K562 (cell line): Measurements from ENCODE around the gene ZNF575. TPM values are rescaled to one million over a fixed set of nuclear protein-coding genes. Genes with fewer than 3 reads are reported as not detected.
A peak's percentile ranks its signal among the peaks of the same experiment; 100 is the strongest.

ENCODE experiments used
- ATAC-seq: fragments of 200-7000 bp; cut with Tn5 transposase; 3 replicates; pipeline ENCODE4 v1.9.1; 2020; ENCODE audit warnings: moderate library complexity
- BruUV-seq: library from RNA; stranded (reverse); fragments of 400-500 nt; replicated peaks from 2 replicates; lab custom pipeline; 2021; lab: Mats Ljungman, UMichigan
- CTCF ChIA-PET: fragments of 300-600 bp; formaldehyde crosslinking; extraction: SDS; loops from one replicate; lab custom pipeline; 2021; ENCODE audit warnings: low intra/inter-chr PET ratio; lab: Yijun Ruan, JAX
- POLR2A ChIA-PET: fragments of 300-600, 350-650 bp; sonication (Branson Sonifier 250); formaldehyde crosslinking; extraction: SDS; loops from one replicate; lab custom pipeline; 2021; ENCODE audit warnings: antibody characterized with exemption, inconsistent platforms; lab: Yijun Ruan, JAX
- DNase-seq, 4 experiments: peaks; one replicate each; pipeline versions ENCODE4 v3.0.0 to v3.0.0-alpha.2; 2011 to 2018; ENCODE audit warnings: low spot score in 3 of 4, mixed read lengths in 3 of 4; ENCODE audit errors: extremely low read depth in 1 of 4
- FAIRE-seq: peaks from 2 replicates; lab custom pipeline; 2011; peaks lifted over from hg19 to GRCh38; lab: Jason Lieb, UNC
- H2AFZ ChIP-seq: 2 replicates; pipeline ENCODE4 v1.6.0; 2011; ENCODE audit warnings: low read depth, low read length, control low read depth, inconsistent platforms
- H3K27ac ChIP-seq: fragments of 200-600 bp; 3 replicates; pipeline ENCODE4 v1.8.0; 2011; ENCODE audit warnings: low read depth, mild to moderate bottlenecking, control low read depth, inconsistent platforms, low read length, moderate library complexity, mixed read lengths; ENCODE audit errors: extremely low read depth
- H3K27me3 ChIP-seq, 2 experiments: fragments of 300-600 bp in 1 of 2; 2 replicates in 1 of 2; 3 replicates in 1 of 2; pipeline versions ENCODE4 v1.6.0 to v1.8.0; 2011; ENCODE audit warnings: inconsistent platforms in 2 of 2, low read length in 2 of 2, mild to moderate bottlenecking in 1 of 2, mixed read lengths in 1 of 2, moderate library complexity in 1 of 2; ENCODE audit not compliant: control insufficient read depth in 2 of 2, insufficient read depth in 2 of 2
- H3K36me3 ChIP-seq: fragments of 300-600 bp; 3 replicates; pipeline ENCODE4 v1.8.0; 2011; ENCODE audit warnings: mild to moderate bottlenecking, low read length, inconsistent platforms; ENCODE audit not compliant: control insufficient read depth, insufficient read depth
- H3K4me1 ChIP-seq, 2 experiments: fragments of 200-600 bp in 1 of 2; replicated peaks in 1 of 2; 2 replicates in 1 of 2; 3 replicates in 1 of 2; pipeline versions ENCODE4 v1.5.1 to v1.8.0; 2011; ENCODE audit warnings: inconsistent platforms in 2 of 2, low read length in 2 of 2, mild to moderate bottlenecking in 1 of 2, mixed read lengths in 1 of 2, moderate library complexity in 1 of 2; ENCODE audit not compliant: control insufficient read depth in 2 of 2, insufficient read depth in 2 of 2
- H3K4me2 ChIP-seq: 2 replicates; pipeline ENCODE4 v1.6.1; 2011; ENCODE audit warnings: low read length, control low read depth, inconsistent platforms, mixed read lengths; ENCODE audit not compliant: insufficient read depth
- H3K4me3 ChIP-seq: fragments of 200-600 bp; sonication (generic), shearing (Covaris generic); 2 replicates; pipeline ENCODE4 v1.5.1; 2016; ENCODE audit warnings: control low read depth, inconsistent platforms
- H3K79me2 ChIP-seq: fragments of 200-600 bp; 3 replicates; pipeline ENCODE4 v1.8.0; 2011; ENCODE audit warnings: low read length, inconsistent platforms; ENCODE audit not compliant: control insufficient read depth, insufficient read depth
- H3K9ac ChIP-seq, 2 experiments: 2 replicates each; pipeline versions ENCODE4 v1.6.0 to v1.6.1; 2011; ENCODE audit warnings: low read depth in 2 of 2, low read length in 2 of 2, control low read depth in 1 of 2, inconsistent platforms in 1 of 2, mild to moderate bottlenecking in 1 of 2, mixed read lengths in 1 of 2; ENCODE audit not compliant: insufficient read depth in 1 of 2
- H3K9me1 ChIP-seq: one replicate; pipeline ENCODE4 v1.6.0; 2011; ENCODE audit warnings: inconsistent platforms, mild to moderate bottlenecking, low read length, moderate library complexity; ENCODE audit not compliant: control insufficient read depth, insufficient read depth
- H3K9me3 ChIP-seq: replicated peaks from 2 replicates; pipeline ENCODE4 v1.5.1; 2011; ENCODE audit warnings: low read depth, low read length, inconsistent platforms; ENCODE audit not compliant: control insufficient read depth, insufficient read depth
- H4K20me1 ChIP-seq: replicated peaks from 2 replicates; pipeline ENCODE4 v1.6.1; 2011; ENCODE audit warnings: low read length, inconsistent platforms, mixed read lengths; ENCODE audit not compliant: control insufficient read depth, insufficient read depth
- MGA ChIP-seq: fragments of 450-650 bp; IDR thresholded peaks from 2 replicates; pipeline ENCODE4 v1.6.1; 2016; ENCODE audit warnings: mild to moderate bottlenecking, moderate library complexity
- NR2C1 ChIP-seq, 2 experiments: fragments of 450-650 bp; IDR thresholded peaks; 2 replicates each; pipeline ENCODE4 v1.6.1; 2017; ENCODE audit warnings: mild to moderate bottlenecking in 2 of 2, antibody characterized with exemption in 1 of 2, inconsistent platforms in 1 of 2, missing compliant biosample characterization in 1 of 2, missing genetic modification characterization in 1 of 2
- ZNF134 ChIP-seq: fragments of 250-450 bp; sonication (Bioruptor Pico); conservative IDR thresholded peaks from 2 replicates; pipeline ENCODE4 v1.4.0; 2020
- WGBS: fragments of 100-300 bp; shearing (Covaris generic); methylation state at CpG from one replicate; pipeline ENCODE4 v1.1.6; 2016; ENCODE audit warnings: low coverage, mixed read lengths; ENCODE audit not compliant: insufficient coverage; ENCODE audit errors: missing lambda C conversion rate; 5-methylcytosine and 5-hydroxymethylcytosine counted together
- in situ Hi-C: fragments of 300-500 bp; cut with MboI; formaldehyde crosslinking; loops from 4 replicates; pipeline ENCODE4 v1.15.0; 2018; ENCODE audit warnings: inconsistent platforms, mixed read lengths
- intact Hi-C: fragments of 100-400 bp; cut with micrococcal nuclease; formaldehyde crosslinking; loops from 2 replicates; pipeline ENCODE4 v1.14.2; 2022
- polyA plus RNA-seq, 8 experiments: library from polyadenylated mRNA; depleted of rRNA in 4 of 8; stranded (reverse) in 5 of 8; unstranded in 3 of 8; fragments of >200 nt; fragmentation: Nextera tagmentation in 2 of 8; fragmentation: Illumina TruSeq in 1 of 8; extraction: Ambion mirVana in 2 of 8; extraction: Trizol in 1 of 8; gene quantifications; 2 replicates each; pipeline versions ENCODE4 v1.2.1 to v1.2.3, GENCODE V29; 2011 to 2014; ENCODE audit warnings: inconsistent platforms in 1 of 8, missing spikeins in 1 of 8
- total RNA-seq, 7 experiments: library from RNA; depleted of rRNA in 6 of 7; stranded (reverse); fragments of >200 nt in 6 of 7; fragmentation: Illumina TruSeq in 2 of 7; extraction: Trizol in 2 of 7; gene quantifications; 2 replicates each; pipeline versions ENCODE4 v1.2.1 to v1.2.3, GENCODE V29; 2011 to 2021; ENCODE audit warnings: low replicate concordance in 1 of 7

ZNF575 gene
- total and polyA plus RNA-seq, 9 of the 15 experiments (the other 6 are each of a cell fraction or from before 2014, with no cell fraction given) = 0.20 to 0.98 (median 0.32) TPM; not detected in 6

GRCh38 chr19:43505186-43505456 lies 27.9 kb upstream of the ZNF575 start:
- no peaks in the 10 kb centered on the region for H3K9me3 ChIP-seq
- ChIA-PET CTCF (no interaction called here), POLR2A (interaction anchor here (0.6 to 1.2 kb wide), 6 partner anchors 8 to 1742 kb away, joined by 3 to 7 read pairs (median 4); no protein-coding TSS in a partner anchor)
- in situ Hi-C loops (no loop called here), intact Hi-C loops (no loop called here)
- BruUV-seq = no TSS peak
- FAIRE-seq = no peak
- peak overlapping the region; percentile 99 for H2AFZ ChIP-seq
- 94% methylated on average over 3 of the region's 3 CpGs for WGBS
- H3K36me3 ChIP-seq = 0 out of 3 replicates have a peak, but pooled peaks cover 2% of the 10 kb centered on the region
- H3K9ac ChIP-seq = peak overlapping the region in 1 of 2 experiments; percentile 51; a peak in 1 of 4 replicates
- no peaks in the 10 kb centered on the region for H3K79me2 ChIP-seq
- H3K4me2 ChIP-seq = peak overlapping the region; percentile 87
- DNase-seq = no peak
- ATAC-seq = no peak
- no peak overlapping the region for H3K27ac ChIP-seq
- H3K4me1 ChIP-seq = peaks cover 21 to 33% of the 10 kb centered on the region in 2 experiments
- no peaks in the 10 kb centered on the region for H3K27me3 ChIP-seq
- TF ChIP-seq MGA (no peak), ZNF134 (CRISPR knock-in tag) (no peak), NR2C1 (IDR thresholded peaks at IDR 0.05) (peak; percentile 70), NR2C1 (tag; IDR thresholded peaks at IDR 0.05) (peak; percentile 43; the same call in 1 of the 2 replicates)
- TF ChIP-seq, all 486 proteins: peak for 1
- H4K20me1 ChIP-seq = no peaks in the 10 kb centered on the region
- H3K4me3 ChIP-seq = no peak overlapping the region
- no peaks in the 10 kb centered on the region for H3K9me1 ChIP-seq
